ENCODE data around the gene SMYD2.

GRCh38 chr1:214260561-214261205, 20.3 kb upstream of the SMYD2 start:
- TF ChIP-seq, protein P1, sequence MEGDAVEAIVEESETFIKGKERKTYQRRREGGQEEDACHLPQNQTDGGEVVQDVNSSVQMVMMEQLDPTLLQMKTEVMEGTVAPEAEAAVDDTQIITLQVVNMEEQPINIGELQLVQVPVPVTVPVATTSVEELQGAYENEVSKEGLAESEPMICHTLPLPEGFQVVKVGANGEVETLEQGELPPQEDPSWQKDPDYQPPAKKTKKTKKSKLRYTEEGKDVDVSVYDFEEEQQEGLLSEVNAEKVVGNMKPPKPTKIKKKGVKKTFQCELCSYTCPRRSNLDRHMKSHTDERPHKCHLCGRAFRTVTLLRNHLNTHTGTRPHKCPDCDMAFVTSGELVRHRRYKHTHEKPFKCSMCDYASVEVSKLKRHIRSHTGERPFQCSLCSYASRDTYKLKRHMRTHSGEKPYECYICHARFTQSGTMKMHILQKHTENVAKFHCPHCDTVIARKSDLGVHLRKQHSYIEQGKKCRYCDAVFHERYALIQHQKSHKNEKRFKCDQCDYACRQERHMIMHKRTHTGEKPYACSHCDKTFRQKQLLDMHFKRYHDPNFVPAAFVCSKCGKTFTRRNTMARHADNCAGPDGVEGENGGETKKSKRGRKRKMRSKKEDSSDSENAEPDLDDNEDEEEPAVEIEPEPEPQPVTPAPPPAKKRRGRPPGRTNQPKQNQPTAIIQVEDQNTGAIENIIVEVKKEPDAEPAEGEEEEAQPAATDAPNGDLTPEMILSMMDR (conservative IDR thresholded peaks at IDR 0.05; ENCODE audit: low read length), result no peak
- no peak for TF ChIP-seq EZH2phosphoT487 (IDR thresholded peaks at IDR 0.05; ENCODE audit: borderline replicate concordance, low read depth, low read length)

Measured in OCI-LY7 (cell line).